IPS DF 6.9 (cell line): ENCODE results near the gene PDE6H.

Experiments
- DNase-seq: peaks from one replicate; pipeline ENCODE4 v3.0.0-alpha.2; 2013; ENCODE audit warnings: low read depth, low spot score
- H3K27ac ChIP-seq: one replicate; pipeline ENCODE4 v1.5.1; 2013; ENCODE audit warnings: low read length, control low read depth
- H3K27me3 ChIP-seq: 2 replicates; pipeline ENCODE4 v1.6.1; 2013; ENCODE audit warnings: mild to moderate bottlenecking, low read length; ENCODE audit not compliant: control insufficient read depth, insufficient read depth
- H3K36me3 ChIP-seq: 2 replicates; pipeline ENCODE4 v1.6.1; 2013; ENCODE audit warnings: low read length; ENCODE audit not compliant: control insufficient read depth, insufficient read depth
- H3K4me1 ChIP-seq: 2 replicates; pipeline ENCODE4 v1.6.1; 2013; ENCODE audit warnings: low read length; ENCODE audit not compliant: control insufficient read depth, insufficient read depth
- H3K4me3 ChIP-seq: 2 replicates; pipeline ENCODE4 v1.5.1; 2013; ENCODE audit warnings: mild to moderate bottlenecking, low read length
- H3K9me3 ChIP-seq: 2 replicates; pipeline ENCODE4 v1.6.1; 2013; ENCODE audit warnings: low read length, inconsistent platforms; ENCODE audit not compliant: control insufficient read depth, insufficient read depth
- WGBS: extraction: QIAGEN DNeasy Blood & Tissue Kit; methylation state at CpG from one replicate; pipeline ENCODE4 v1.1.7; 2013; ENCODE audit warnings: mixed read lengths, missing lambda C conversion rate; ENCODE audit not compliant: insufficient read length, insufficient coverage; 5-methylcytosine and 5-hydroxymethylcytosine counted together

Gene PDE6H

GRCh38 chr12:14988035-14988434, 15.2 kb downstream of the PDE6H start:
- no peak overlapping the region for H3K27ac ChIP-seq
- WGBS, result no CpG with 5 or more reads among the region's 3 CpGs

GRCh38 chr12:14989790-14990189, 16.9 kb downstream of the PDE6H start:
- no peak overlapping the region for H3K4me3 ChIP-seq
- WGBS, result no CpG with 5 or more reads among the region's 1 CpG
- no peak overlapping the region for H3K27ac ChIP-seq
- H3K4me1 ChIP-seq, result no peaks in the 10 kb centered on the region; the same call in 1 of the 2 replicates
- no peaks in the 10 kb centered on the region for H3K27me3 ChIP-seq
- no peaks in the 10 kb centered on the region for H3K36me3 ChIP-seq
- DNase-seq, result no peak
- H3K9me3 ChIP-seq, result no peaks in the 10 kb centered on the region

More at GRCh38 chr12:14988035-14988434, 15.2 kb downstream of the PDE6H start:
- H3K9me3 ChIP-seq, result no peaks in the 10 kb centered on the region
- H3K4me3 ChIP-seq, result no peak overlapping the region
- no peaks in the 10 kb centered on the region for H3K36me3 ChIP-seq
- DNase-seq, result no peak
- no peaks in the 10 kb centered on the region for H3K27me3 ChIP-seq
- H3K4me1 ChIP-seq, result no peaks in the 10 kb centered on the region; the same call in 1 of the 2 replicates

GRCh38 chr12:14991069-14991468, 18.2 kb downstream of the PDE6H start:
- H3K4me1 ChIP-seq, result no peaks in the 10 kb centered on the region; the same call in 1 of the 2 replicates
- H3K27me3 ChIP-seq, result no peaks in the 10 kb centered on the region
- H3K36me3 ChIP-seq, result no peaks in the 10 kb centered on the region
- H3K4me3 ChIP-seq, result no peak overlapping the region
- DNase-seq, result no peak
- H3K9me3 ChIP-seq, result no peaks in the 10 kb centered on the region
- H3K27ac ChIP-seq, result no peak overlapping the region

DNA sequence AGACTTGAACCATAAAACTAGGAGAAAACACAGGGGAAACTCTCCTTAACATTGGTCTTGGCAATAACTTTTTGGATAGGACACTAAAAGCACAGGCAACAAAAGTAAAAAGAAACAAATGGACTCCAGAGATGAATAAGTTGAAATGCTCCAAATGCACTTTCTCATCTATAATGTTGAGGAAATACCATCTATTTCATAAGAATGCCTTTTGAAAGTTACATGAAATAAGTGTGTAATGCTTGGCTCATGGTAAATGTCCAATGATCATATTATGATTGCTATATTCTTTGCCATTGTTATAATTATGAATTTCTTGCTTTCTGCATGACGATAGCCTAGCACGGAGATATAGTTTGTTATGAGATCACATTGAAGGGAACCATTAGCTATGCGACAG, 19.8 kb downstream of the PDE6H start:
- no peaks in the 10 kb centered on the region; the same call in 1 of the 2 replicates for H3K4me1 ChIP-seq
- no peak for DNase-seq
- no peaks in the 10 kb centered on the region for H3K36me3 ChIP-seq
- H3K27ac ChIP-seq, result no peak overlapping the region
- H3K9me3 ChIP-seq, result no peaks in the 10 kb centered on the region
- H3K27me3 ChIP-seq, result no peaks in the 10 kb centered on the region
- H3K4me3 ChIP-seq, result no peak overlapping the region
- no CpG with 5 or more reads among the region's 3 CpGs for WGBS

GRCh38 chr12:14993117-14993516, 20.3 kb downstream of the PDE6H start:
- WGBS, result no CpG with 5 or more reads among the region's 5 CpGs
- H3K9me3 ChIP-seq, result no peaks in the 10 kb centered on the region
- no peaks in the 10 kb centered on the region; the same call in 1 of the 2 replicates for H3K4me1 ChIP-seq
- DNase-seq, result no peak
- H3K36me3 ChIP-seq, result no peaks in the 10 kb centered on the region
- H3K27me3 ChIP-seq, result no peaks in the 10 kb centered on the region
- H3K27ac ChIP-seq, result no peak overlapping the region
- no peak overlapping the region for H3K4me3 ChIP-seq

DNA sequence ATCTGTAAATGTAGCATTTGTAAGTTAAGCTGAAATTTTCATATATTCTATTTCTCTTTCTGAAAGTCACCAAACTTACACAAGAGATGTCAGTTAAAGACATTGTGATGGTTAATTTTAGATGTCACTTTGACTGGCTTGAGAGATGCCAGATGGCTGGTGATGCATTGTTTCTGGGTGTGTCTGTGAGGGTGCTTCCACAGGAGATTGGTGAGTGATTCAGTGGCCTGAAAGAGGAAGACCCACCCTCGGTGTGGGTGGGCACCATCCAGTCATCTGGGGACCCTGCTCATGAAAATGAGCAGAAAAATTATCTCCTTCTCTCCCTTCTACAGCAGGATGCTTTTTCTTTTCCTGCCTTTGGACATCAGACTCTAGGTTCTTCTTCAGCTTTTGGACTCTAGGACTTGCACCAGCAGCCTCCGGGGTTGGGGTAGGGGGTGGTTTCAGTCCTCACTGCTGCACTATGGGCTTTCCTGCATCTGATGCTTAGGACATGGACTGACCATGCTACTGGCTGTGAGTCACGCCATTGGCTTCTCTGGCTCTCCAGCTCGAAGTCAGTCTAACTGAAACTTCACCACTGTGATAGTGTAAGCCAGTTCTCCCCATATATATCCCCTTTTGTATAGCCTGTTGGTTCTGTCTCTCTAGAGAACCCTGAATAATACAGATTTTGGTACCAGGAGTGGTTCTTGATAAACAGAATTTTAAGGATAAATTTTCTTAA, 20.9 kb downstream of the PDE6H start:
- no peaks in the 10 kb centered on the region for H3K27me3 ChIP-seq
- H3K36me3 ChIP-seq, result no peaks in the 10 kb centered on the region
- no peaks in the 10 kb centered on the region; the same call in 1 of the 2 replicates for H3K4me1 ChIP-seq
- no peak for DNase-seq
- H3K9me3 ChIP-seq, result no peaks in the 10 kb centered on the region
- WGBS, result no CpG with 5 or more reads among the region's 4 CpGs
- H3K27ac ChIP-seq, result no peak overlapping the region
- H3K4me3 ChIP-seq, result no peak overlapping the region

- WGBS, result no CpG with 5 or more reads among the region's 3 CpGs
- Histone ChIP-seq H3K4me3 (no peak overlapping the region), H3K27ac (no peak overlapping the region), H3K27me3 (no peaks in the 10 kb centered on the region), H3K36me3 (no peaks in the 10 kb centered on the region), H3K4me1 (no peaks in the 10 kb centered on the region; the same call in 1 of the 2 replicates), H3K9me3 (no peaks in the 10 kb centered on the region)
- DNase-seq, result no peak
Observed at GRCh38 chr12:14994610-14995009, 21.8 kb downstream of the PDE6H start.

- H3K9me3 ChIP-seq, result no peaks in the 10 kb centered on the region
- no peaks in the 10 kb centered on the region for H3K36me3 ChIP-seq
- no CpG with 5 or more reads among the region's 3 CpGs for WGBS
- no peak for DNase-seq
- no peak overlapping the region for H3K4me3 ChIP-seq
- no peak overlapping the region for H3K27ac ChIP-seq
- H3K27me3 ChIP-seq, result no peaks in the 10 kb centered on the region
- no peaks in the 10 kb centered on the region for H3K4me1 ChIP-seq
Observed at GRCh38 chr12:14995583-14996425, 23.0 kb downstream of the PDE6H start.

GRCh38 chr12:14997998-14998397, 25.2 kb downstream of the PDE6H start:
- Histone ChIP-seq H3K9me3 (no peaks in the 10 kb centered on the region), H3K27me3 (no peaks in the 10 kb centered on the region), H3K4me3 (no peak overlapping the region), H3K27ac (no peak overlapping the region), H3K36me3 (no peaks in the 10 kb centered on the region), H3K4me1 (no peaks in the 10 kb centered on the region; the same call in 1 of the 2 replicates)
- no CpG with 5 or more reads among the region's 3 CpGs for WGBS
- DNase-seq, result no peak

GRCh38 chr12:14999021-14999694, 26.3 kb downstream of the PDE6H start:
- Histone ChIP-seq H3K4me1 (no peaks in the 10 kb centered on the region; the same call in 1 of the 2 replicates), H3K27me3 (no peaks in the 10 kb centered on the region), H3K4me3 (no peak overlapping the region), H3K36me3 (no peaks in the 10 kb centered on the region), H3K27ac (no peak overlapping the region), H3K9me3 (no peaks in the 10 kb centered on the region)
- no CpG with 5 or more reads among the region's 2 CpGs for WGBS
- DNase-seq, result no peak
